ENCODE results near the gene STRA8.

- TF ChIP-seq ARNT (IDR thresholded peaks at IDR 0.05) (no peak), SP1 (IDR thresholded peaks at IDR 0.05) (no peak), FOXM1 (IDR thresholded peaks at IDR 0.05; ENCODE audit: borderline replicate concordance) (no peak), TARDBP (IDR thresholded peaks at IDR 0.05) (no peak), FOXA1 (IDR thresholded peaks at IDR 0.05) (no peak), L3MBTL2 (conservative IDR thresholded peaks at IDR 0.05) (no peak)
Measured at GRCh38 chr7:135231686-135232085, 2.0 kb upstream of the STRA8 start.

All from HEK293T (cell line).